Midbrain (tissue), 1 donor: ENCODE measurements around the gene NRIP3.

Source experiments
- DNase-seq: peaks from one replicate; lab custom pipeline; 2025; lab: John Stamatoyannopoulos, UW

Gene NRIP3

GRCh38 chr11:9003573-9004182 is at the start of gene NRIP3:
Gene NRIP3, minus strand, starts transcription at chr11:9004001. Its CDS starts 66 bp downstream, at chr11:9003935.
- DNase-seq, result peak; percentile 32

GRCh38 chr11:9052316-9052715 is 48.5 kb upstream of the NRIP3 start:
- no peak for DNase-seq

GRCh38 chr11:9049959-9050358 is 46.2 kb upstream of the NRIP3 start:
- DNase-seq, result no peak

GRCh38 chr11:9047964-9048523 is 44.2 kb upstream of the NRIP3 start:
- DNase-seq, result no peak

- no peak for DNase-seq
Measured at GRCh38 chr11:9046481-9046880, 42.7 kb upstream of the NRIP3 start.

- DNase-seq, result no peak
Measured at GRCh38 chr11:9042488-9042887, 38.7 kb upstream of the NRIP3 start.

GRCh38 chr11:9041747-9042146 is 37.9 kb upstream of the NRIP3 start:
- DNase-seq, result no peak

- DNase-seq, result no peak
Measured at GRCh38 chr11:9040410-9040809, 36.6 kb upstream of the NRIP3 start.

GRCh38 chr11:9039863-9040262 is 36.1 kb upstream of the NRIP3 start:
- no peak for DNase-seq

GRCh38 chr11:9039198-9039597 is 35.4 kb upstream of the NRIP3 start:
- no peak for DNase-seq

GRCh38 chr11:9038541-9038940 is 34.7 kb upstream of the NRIP3 start:
- no peak for DNase-seq

- DNase-seq, result no peak
Measured at GRCh38 chr11:9037963-9038362, 34.2 kb upstream of the NRIP3 start.

GRCh38 chr11:9037046-9037780 is 33.4 kb upstream of the NRIP3 start:
- DNase-seq, result no peak

- no peak for DNase-seq
Measured at GRCh38 chr11:9030601-9031000, 26.8 kb upstream of the NRIP3 start.

GRCh38 chr11:9029422-9029821 is 25.6 kb upstream of the NRIP3 start:
- DNase-seq, result no peak

- DNase-seq, result peak; percentile 15
Measured at GRCh38 chr11:9028581-9028980, 24.8 kb upstream of the NRIP3 start.

GRCh38 chr11:9025101-9025850 is 21.5 kb upstream of the NRIP3 start:
- no peak for DNase-seq

- no peak for DNase-seq
Measured at GRCh38 chr11:9022961-9023680, 19.3 kb upstream of the NRIP3 start.

GRCh38 chr11:9020916-9021315 is 17.1 kb upstream of the NRIP3 start:
- DNase-seq, result no peak

- no peak for DNase-seq
Measured at GRCh38 chr11:9019861-9020260, 16.1 kb upstream of the NRIP3 start.

- DNase-seq, result peak; percentile 50
Measured at GRCh38 chr11:9017773-9018172, 14.0 kb upstream of the NRIP3 start.
